Left ventricle myocardium inferior (tissue), 1 donor: ENCODE results near the gene CDYL2. TPM values are rescaled to one million over a fixed set of nuclear protein-coding genes. Genes with fewer than 3 reads are reported as not detected.

Experiments
- DNase-seq: peaks from one replicate; pipeline ENCODE4 v3.0.0-alpha.2; 2020
- H3K27ac ChIP-seq: fragments of 200-600 bp; replicated peaks from 2 replicates; pipeline ENCODE4 v1.8.0; 2021
- H3K27me3 ChIP-seq: fragments of 200-600 bp; 2 replicates; pipeline ENCODE4 v1.8.0; 2021; ENCODE audit warnings: low read depth
- H3K36me3 ChIP-seq: fragments of 200-600 bp; 2 replicates; pipeline ENCODE4 v1.8.0; 2021
- H3K4me1 ChIP-seq: fragments of 200-600 bp; 2 replicates; pipeline ENCODE4 v1.8.0; 2021
- H3K4me3 ChIP-seq: fragments of 200-600 bp; 2 replicates; pipeline ENCODE4 v1.8.0; 2021; ENCODE audit warnings: mild to moderate bottlenecking, moderate library complexity
- H3K9me3 ChIP-seq: fragments of 200-600 bp; replicated peaks from 2 replicates; pipeline ENCODE4 v1.8.0; 2021
- CTCF ChIP-seq: fragments of 200-600 bp; IDR thresholded peaks from 2 replicates; pipeline ENCODE4 v1.8.0; 2021; ENCODE audit warnings: antibody characterized with exemption, mild to moderate bottlenecking, borderline replicate concordance
- intact Hi-C: fragments of 100-400 bp; cut with micrococcal nuclease; formaldehyde crosslinking; loops from one replicate; pipeline ENCODE4 v1.11.0; 2022
- total RNA-seq: library from RNA; stranded (reverse); fragmentation: NEBNext Ultra II Directional; extraction: Animal tissue kit (Norgen Biotek cat#: 25700); gene quantifications from one replicate; pipeline ENCODE4 v1.2.1, GENCODE V29; 2021
- donor health status: DM: no; HTN: yes; CAD: no; lungs with severe emphysema.

The CDYL2 gene
- total RNA-seq, 1 donor from 2014 or later, result 3.2 TPM

GRCh38 chr16:80702696-80703095, 101.7 kb downstream of the CDYL2 start:
- DNase-seq, result no peak
- no peak overlapping the region for H3K27ac ChIP-seq
- H3K4me3 ChIP-seq, result no peak overlapping the region
- no peak for TF ChIP-seq CTCF
- no peaks in the 10 kb centered on the region for H3K36me3 ChIP-seq
- no peaks in the 10 kb centered on the region for H3K27me3 ChIP-seq
- peaks cover 33% of the 10 kb centered on the region for H3K9me3 ChIP-seq
- intact Hi-C loops, result no loop called here
- no peaks in the 10 kb centered on the region for H3K4me1 ChIP-seq

GRCh38 chr16:80700558-80700957, 103.8 kb downstream of the CDYL2 start:
- Histone ChIP-seq H3K4me3 (no peak overlapping the region), H3K27ac (no peak overlapping the region), H3K9me3 (peaks cover 41% of the 10 kb centered on the region), H3K4me1 (no peaks in the 10 kb centered on the region), H3K36me3 (no peaks in the 10 kb centered on the region), H3K27me3 (no peaks in the 10 kb centered on the region)
- no peak for TF ChIP-seq CTCF
- no peak for DNase-seq
- intact Hi-C loops, result no loop called here

GRCh38 chr16:80695020-80695419, 109.4 kb downstream of the CDYL2 start:
- intact Hi-C loops, result no loop called here
- Histone ChIP-seq H3K9me3 (peaks cover 42% of the 10 kb centered on the region), H3K27me3 (no peaks in the 10 kb centered on the region), H3K4me3 (no peak overlapping the region), H3K36me3 (no peaks in the 10 kb centered on the region), H3K4me1 (no peaks in the 10 kb centered on the region), H3K27ac (no peak overlapping the region)
- no peak for DNase-seq
- no peak for TF ChIP-seq CTCF

GRCh38 chr16:80693553-80693952, 110.8 kb downstream of the CDYL2 start:
- no peaks in the 10 kb centered on the region for H3K36me3 ChIP-seq
- TF ChIP-seq CTCF, result no peak
- DNase-seq, result no peak

GRCh38 chr16:80692270-80692669, 112.1 kb downstream of the CDYL2 start:
- H3K4me1 ChIP-seq, result no peaks in the 10 kb centered on the region
- no peak for DNase-seq
- TF ChIP-seq CTCF, result no peak
- H3K9me3 ChIP-seq, result peaks cover 17% of the 10 kb centered on the region
- H3K36me3 ChIP-seq, result no peaks in the 10 kb centered on the region
- H3K27me3 ChIP-seq, result no peaks in the 10 kb centered on the region
- H3K4me3 ChIP-seq, result no peak overlapping the region
- intact Hi-C loops, result no loop called here
- no peak overlapping the region for H3K27ac ChIP-seq

More at GRCh38 chr16:80693553-80693952, 110.8 kb downstream of the CDYL2 start:
- Histone ChIP-seq H3K4me1 (no peaks in the 10 kb centered on the region), H3K9me3 (peaks cover 30% of the 10 kb centered on the region), H3K27me3 (no peaks in the 10 kb centered on the region), H3K27ac (no peak overlapping the region), H3K4me3 (no peak overlapping the region)
- intact Hi-C loops, result no loop called here
